NB4 (cell line): ENCODE results near the gene POLG.

Experiments used
- CTCF ChIP-seq: IDR thresholded peaks from one replicate; pipeline ENCODE4 v1.5.1; 2012; ENCODE audit warnings: low read depth, low read length
- MAX ChIP-seq: IDR thresholded peaks from 2 replicates; pipeline ENCODE4 v1.6.1; 2011; ENCODE audit warnings: low read depth, low read length
- MYC ChIP-seq: IDR thresholded peaks from 2 replicates; pipeline ENCODE4 v1.6.1; 2011; ENCODE audit warnings: low read depth, low read length
- POLR2A ChIP-seq: IDR thresholded peaks from 2 replicates; pipeline ENCODE4 v1.6.1; 2011; ENCODE audit warnings: mild to moderate bottlenecking; ENCODE audit not compliant: insufficient read length; ENCODE audit errors: extremely low read depth

GRCh38 chr15:89307046-89307587, 27.5 kb downstream of the POLG start:
- TF ChIP-seq POLR2A (no peak), CTCF (no peak), MAX (no peak), MYC (no peak)
